GOT3 (cell line): ENCODE measurements around the gene SLC47A2.
"Not testable (repeated sequence)": the region's sequence is repeated elsewhere in the genome, so short reads cannot be mapped to it uniquely, and the experiment has no call there.

ENCODE experiments used
- DNase-seq: peaks from one replicate; lab custom pipeline; 2025; ENCODE audit warnings: mixed read lengths; lab: John Stamatoyannopoulos, UW

The SLC47A2 gene

DNA sequence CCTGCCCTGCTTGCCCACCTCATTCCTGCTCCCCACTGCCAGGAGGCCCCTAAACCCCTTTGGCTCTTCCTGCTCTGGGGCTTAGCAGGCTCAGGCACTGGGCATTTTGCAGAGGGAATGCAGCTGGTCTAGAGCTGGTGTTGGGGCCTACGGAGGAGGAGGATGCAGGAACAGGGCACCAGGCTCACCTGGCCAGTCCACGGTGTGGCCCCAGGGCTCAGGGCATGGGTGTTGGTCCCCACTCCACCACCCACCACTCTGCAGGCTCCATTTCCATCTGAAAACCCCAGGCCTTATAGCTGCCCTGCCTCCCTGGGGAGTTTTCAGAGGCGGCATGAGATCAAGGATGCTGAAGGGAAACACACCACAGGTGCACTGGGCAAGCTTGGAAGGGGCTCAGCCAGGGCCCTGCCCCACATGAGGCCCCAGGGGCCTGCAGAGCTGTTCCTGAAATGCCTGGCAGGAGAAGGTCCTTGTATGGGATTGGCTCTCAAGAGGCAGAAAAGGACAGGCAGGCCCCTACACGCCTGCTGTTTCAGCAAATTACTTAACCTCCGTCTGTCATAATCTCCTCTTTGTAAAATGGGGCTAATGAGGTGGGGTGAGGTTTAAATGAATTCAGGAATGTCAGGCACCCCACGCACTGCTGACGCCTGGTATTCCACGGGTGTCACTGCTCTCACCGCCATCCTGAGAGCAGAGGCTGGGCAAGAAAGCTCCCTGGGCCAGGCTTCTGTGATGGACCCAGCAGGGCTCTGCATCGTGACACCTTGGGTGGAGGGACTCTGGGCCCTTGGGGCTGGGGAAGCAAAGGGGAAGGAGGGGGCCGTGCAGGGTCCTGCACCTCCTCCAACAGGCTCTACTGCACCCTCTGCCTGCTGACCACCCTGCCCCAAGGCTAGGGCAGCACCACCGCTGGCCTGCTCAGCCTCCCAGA is 9.3 kb downstream of the SLC47A2 start:
- DNase-seq: no peak

DNA sequence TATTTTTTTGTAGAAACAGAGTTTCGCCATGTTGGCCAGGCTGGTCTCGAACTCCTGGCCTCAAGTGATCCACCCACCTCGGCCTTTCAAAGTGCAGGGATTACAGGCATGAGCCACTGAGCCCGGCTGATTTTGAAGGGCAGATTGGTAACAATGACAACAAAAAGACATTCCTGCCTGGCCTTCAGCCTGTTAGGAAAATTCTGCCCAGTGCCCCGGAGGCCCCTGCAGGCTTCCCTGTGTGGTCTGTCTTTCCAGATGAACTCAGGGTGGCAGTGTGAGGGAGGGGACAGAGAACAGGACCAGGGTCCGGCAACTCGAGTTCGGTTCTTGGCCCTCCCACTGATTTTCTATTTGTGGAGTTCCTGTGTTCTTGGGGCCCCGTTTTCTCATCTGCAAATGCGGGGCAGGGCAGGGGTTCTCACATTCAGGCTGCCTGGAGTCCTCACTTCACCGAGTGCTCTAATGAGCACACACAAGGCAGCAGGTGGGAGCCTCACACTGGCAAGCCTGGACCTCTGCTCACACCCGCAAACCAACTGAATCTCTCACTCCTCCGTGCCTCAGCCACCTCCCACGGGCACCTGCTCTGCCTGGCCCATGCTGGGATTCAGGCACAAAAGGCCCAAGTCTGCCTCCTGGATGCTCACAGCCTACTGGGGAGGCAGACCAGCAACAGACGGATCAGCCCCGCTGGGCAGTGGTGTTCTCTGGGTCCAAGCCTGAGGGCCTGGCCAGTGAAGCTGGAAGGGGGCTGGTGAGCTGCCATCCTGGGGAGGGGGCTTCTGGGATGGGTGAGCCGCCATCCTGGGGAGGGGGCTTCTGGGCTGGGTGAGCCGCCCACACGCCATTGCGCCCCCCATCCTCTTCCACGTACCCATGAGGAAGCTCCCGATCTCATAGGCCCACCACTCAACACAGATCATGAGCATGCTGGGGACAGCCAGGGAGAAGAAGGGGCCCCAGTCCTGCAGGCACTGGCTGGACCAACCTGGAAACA is 10.3 kb downstream of the SLC47A2 start:
- no peak for DNase-seq

DNA sequence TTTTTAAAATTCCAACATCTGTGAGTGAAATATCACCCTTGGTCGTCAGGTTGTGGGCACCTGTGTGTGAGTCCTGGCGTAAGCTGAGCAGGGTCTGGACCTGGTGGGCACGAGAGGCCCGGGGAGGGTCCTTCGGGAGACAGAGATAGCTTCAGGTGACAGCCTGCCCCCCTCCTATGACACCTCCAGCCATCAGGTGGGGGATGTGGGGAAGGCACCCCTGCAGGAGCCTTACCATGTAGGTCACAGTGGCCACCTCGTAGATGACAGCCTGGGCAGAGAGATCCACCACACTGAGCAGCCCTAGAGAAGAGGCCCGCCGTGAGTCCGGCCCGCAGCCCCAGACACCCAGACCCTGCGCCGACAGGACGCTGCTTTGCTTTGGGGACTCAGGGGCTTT is 11.2 kb downstream of the SLC47A2 start:
- no peak for DNase-seq

DNA sequence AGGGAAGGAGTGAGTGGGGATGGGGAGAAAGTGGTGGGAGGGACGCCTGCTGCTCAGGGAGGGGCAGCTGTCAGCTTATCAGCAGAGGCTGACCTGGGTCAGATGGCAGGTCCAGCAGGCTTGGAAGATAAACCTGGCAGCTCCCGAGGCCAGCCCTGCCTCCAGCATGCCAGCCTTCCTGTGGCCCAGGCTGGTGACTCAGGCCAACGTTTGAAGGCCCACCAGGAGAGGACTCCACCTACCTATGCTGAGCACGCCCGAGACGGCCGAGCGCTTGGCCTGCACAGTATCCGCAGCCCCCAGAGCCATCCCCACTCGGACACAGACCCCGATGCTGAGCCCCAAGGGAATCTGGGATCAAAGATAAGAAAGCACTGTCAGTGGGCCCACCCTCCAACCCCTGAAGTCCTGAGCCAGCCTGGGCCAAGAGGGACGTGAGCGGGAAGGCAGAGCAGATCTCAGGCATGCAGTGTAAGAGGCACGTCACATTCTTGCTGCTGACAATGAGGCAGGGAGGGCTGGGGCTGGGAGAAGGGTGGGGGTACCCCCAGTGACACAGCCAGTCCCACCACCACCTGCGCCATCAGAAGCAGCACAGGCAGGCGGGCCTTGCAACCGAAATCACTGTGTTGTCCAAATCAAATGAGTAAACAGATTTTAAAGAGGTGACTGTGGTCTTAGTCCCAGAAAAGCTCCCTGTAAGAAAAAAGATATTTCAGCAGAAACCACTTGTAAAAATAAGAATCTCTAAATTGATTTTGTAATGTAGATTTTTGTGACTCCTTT is 12.4 kb downstream of the SLC47A2 start:
- DNase-seq: no peak

DNA sequence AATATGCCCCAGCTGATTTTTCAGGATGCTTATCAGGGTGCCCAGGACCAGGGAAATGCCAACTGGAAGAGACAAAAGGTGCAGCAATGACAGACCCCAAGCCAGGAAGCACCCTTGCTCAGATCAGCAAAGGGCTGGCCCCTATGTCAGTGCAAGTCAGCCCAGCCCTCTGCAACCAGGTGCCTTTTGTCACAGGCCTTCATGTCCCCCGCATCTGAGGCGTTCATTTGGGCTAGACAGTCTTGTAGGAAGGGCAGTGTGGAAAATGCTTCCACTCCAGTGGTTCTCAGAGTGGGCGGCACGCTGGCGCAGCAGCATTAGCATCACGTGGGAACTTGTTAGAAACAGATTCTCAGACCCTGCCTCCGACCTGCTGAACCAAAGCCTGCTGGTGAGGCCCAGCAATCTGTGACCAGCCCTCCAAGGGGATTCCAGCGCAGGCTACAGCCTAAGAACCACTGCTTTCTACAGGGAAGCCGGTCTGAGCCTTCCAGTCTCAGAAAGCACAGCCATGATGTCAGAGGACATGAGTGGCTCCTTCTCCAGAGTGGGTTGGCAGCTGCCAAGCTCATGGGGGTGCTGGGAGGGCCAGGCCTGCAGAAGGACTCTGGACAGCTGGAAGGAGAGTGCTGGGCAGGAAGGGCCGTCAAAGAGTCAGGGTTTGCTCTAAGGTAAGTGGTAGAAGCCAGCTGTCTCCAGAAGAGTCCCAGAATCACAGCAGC is 13.1 kb downstream of the SLC47A2 start:
- no peak for DNase-seq

DNA sequence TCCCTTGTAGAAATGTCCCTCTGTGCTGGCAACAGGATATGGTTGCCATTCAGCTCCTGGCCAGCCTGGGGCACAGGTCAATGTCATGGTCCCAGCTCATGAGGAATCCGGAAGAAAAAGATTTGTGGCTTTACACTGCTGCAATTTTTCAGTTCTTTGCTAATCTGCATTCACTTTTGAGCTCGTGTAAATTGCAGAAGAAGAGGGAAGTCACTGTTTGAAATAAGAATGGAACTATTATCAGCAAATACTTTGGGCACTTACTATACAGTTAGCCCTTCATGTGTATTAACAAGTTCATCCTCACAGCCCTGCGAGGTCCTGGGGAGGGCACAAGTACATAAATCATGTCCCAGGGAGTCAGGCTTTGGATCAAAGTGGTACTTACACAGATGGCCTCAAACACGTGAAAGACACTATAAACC is 14.2 kb downstream of the SLC47A2 start:
- no peak for DNase-seq

DNA sequence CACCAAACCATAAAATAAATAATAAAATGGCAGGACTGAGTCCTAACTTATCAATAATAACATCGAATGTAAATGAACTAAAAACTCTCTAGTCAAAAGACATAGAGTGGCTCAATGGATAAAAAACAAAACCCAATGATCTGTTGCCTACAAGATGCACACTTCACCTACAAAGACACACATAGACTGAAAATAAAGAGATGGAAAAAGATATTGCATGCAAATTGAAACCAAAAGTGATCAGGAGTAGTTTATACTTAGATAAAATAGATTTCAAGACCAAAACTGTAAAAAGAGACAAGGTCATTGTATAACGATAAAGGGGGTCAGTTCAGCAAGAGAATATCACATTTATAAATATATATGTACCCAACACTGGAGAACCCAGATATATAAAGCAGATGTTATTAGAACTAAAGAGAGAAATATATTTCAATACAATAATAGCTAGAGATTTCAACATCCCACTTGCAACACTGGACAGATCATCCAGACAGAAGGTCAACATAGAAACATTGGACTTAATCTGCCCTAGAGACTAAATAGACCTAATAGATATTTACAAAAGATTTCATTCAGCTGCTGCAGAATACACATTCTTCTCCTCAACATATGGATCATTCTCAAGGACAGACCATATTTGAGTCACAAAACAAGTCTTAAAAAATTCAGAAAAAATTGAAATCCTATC is 29.8 kb downstream of the SLC47A2 start:
- no peak for DNase-seq

DNA sequence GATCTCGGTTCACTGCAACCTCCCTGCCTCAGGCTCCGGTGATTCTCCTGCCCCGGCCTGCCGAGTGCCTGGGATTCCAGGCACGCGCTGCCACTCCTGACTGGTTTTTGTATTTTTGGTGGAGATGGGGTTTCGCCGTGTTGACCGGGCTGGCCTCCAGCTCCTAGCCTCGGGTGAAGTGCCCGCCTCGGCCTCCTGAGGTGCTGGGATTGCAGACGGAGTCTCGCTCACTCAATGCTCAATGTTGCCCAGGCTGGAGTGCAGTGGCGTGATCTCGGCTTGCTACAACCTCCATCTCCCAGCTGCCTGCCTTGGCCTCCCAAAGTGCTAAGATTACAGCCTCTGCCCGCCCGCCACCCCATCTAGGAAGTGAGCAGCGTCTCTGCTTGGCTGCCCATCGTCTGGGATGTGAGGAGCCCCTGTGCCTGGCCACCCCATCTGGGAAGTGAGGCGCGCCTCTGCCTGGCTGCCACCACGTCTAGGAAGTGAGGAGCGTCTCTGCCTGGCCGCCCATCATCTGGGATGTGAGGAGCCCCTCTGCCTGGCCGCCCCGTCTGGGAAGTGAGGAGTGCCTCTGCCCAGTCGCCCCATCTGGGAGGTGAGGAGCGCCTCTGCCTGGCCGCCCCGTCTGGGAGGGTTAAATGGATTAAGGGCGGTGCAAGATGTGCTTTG is 31.3 kb downstream of the SLC47A2 start:
- not testable (repeated sequence) for DNase-seq

DNA sequence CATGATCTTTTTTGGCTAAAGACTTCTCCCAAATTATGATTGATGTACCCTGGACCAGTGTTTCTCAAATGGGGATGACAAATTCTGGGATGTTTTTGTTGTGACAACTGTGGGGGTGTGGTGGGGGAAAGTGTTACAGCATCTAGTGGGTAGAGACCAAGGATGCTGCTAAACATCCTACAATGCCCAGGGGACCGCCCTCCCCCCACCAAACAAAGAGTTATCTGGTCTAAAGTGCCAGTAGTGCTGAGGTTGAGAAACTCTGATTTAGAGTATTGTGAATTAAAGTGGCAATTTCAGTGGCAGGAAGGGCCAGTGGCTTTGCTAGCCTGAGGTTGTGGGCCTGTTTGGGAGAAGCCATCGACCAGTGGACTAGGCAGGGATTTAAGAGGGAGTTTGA is 33.3 kb downstream of the SLC47A2 start:
- no peak for DNase-seq

DNA sequence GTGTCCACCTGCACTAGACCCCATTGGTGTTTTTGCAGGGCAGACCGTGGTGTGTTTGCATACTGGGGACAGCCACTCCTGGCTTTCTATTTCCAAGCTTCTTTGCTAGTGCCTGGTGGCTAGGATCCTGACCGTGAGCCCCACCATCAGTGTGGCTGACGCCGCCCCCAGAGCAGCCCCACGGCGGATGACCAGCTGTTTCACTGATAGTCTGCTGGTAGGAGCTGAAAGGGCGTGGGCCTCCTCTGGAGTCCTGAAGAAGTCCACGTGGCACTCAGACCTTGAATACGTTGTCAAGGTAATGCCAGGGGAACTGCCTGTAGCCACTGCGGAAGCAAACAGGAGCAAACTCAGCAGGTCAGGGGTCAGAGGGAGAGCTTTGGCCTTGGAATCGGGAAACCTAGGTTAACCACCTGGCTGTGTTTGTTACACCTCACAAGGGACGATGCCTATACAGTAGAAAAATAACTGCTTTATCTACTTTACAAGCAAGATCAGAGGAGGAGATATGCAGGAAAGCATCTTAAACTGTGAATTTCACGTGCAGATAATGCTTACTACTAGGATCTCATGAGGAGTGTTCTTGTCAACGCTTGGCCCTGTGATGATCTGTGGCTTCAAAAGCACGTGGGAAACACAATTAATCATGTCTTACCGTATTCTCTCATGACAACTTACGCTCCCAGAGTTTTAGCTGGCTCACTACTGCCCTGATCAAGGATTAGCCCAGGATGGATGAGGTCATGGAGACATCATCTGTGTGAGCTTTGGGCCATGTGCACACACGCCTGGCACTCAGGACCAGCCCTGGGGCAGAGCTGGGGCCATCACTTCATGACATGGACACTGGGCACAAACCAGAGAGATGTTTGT is 37.6 kb downstream of the SLC47A2 start:
- no peak for DNase-seq

DNA sequence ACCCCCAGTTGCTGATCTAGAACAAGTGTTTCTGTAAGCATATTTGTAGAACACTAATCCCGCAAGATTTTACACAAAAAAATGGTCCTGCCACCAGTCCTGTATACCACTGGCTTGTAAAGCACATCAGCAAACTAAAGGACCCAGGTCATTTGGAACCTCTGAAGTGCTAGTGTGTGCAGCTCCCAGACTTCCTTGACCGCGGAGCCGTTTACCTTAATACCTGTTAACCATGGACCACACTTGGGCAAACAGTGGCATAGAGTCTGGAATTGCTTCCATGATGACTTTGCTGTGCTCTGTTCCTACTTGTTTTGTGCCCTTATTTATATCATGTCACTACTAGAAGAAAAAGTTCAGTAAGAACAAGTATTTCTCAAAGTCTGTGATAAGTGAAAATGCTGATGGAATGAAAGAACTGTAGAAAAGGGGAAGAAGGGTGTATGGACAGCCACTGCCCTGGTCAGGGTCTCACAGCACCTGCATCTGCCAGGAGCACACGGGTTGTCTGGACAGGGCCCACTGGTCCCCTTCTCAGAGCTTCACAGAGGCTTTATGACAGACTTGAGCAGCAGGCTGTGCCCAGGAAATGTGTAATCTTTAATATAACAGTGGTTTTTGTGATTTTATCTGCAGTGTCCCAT is 38.5 kb downstream of the SLC47A2 start:
- DNase-seq: no peak

DNA sequence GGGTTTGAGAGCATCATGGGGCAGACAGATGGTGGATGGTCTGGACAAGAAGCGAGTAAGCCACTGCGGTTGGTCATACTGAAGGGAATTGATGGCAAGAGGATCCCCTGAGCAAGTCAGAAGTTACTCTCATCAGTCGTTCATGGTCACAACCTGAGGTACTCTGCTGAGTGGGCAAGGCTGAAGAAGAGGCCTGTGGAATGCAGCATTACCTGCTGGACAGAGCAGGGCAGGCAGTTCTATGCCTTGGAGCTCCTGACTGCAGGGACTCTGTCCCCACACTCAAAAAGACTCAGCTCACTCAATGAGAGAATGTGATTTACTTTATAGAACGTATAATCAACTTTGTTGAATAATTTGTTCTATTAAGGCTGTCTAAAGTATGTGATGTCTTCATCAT is 39.5 kb downstream of the SLC47A2 start:
- DNase-seq: no peak

DNA sequence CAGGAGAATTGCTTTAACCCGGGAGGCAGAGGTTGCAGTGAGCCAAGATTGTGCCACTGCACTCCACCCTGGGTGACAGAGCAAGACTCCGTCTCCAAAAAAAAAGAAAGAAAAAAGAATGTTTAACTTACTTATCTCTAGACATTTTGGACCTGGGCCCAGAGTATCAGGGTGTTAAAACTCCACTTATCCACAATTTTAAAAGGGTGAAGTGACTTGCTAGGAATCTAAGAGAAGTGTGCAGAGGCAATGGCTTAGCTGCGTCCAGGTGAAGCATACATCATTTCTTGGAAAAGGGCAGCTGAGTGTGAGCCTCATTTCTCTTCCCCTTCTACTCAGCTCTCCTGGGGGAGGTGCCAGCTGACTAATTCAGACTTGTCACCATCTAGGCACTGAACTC is 42.8 kb downstream of the SLC47A2 start:
- no peak for DNase-seq

DNA sequence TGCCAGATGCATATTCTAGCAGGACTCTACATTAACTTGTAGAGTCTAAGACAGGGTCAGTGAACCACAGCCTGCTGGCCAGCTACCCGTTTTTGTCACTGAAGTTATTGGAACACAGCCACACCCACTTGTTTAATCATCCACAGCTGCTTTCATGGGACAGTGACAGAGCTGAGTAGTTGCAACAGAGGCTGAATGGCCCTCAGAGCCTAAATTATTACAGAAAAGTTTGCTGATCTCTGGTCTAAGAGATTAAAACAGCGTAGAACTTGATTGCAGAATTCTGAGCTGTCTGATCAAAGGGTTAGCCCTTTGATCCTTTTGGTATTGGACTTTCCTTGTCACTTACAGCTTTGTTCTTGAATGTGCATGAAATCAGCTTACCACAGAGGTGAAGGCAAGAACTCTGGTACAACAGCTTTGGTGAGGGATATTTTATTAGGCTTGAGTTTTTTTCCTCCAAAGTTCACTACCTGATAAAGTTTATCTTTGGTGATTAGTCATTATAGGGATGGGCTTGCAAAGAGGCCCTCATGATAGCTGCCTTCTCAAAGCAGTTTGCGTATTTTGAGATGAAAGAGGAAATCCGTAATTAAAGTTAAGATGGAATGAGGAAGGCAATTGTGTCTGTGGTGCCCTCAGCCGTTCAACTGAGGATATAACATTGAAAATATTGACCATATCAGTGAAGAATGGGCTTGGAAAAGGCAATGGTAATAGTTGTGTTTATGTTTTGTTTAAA is 44.2 kb downstream of the SLC47A2 start:
- DNase-seq: no peak

DNA sequence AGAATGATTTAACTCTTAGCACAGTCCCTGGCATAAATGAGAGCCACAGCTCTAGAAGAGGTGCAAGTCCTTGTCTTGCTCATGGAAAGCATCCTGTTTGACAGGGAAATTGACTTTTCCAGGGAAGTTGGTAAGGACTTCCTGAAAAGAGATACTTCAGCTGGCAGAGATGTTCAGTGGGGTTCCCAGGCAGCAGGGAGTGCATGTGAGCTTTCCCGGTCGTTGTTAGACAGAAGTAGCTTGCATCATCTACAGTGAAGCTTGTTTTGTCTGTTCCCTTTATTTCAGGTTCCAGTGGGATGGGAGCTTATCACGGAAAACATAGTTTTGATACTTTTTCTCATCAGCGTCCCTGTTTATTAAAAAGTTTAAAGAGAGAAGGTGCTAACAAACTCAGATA is 45.0 kb downstream of the SLC47A2 start:
- DNase-seq: no peak

DNA sequence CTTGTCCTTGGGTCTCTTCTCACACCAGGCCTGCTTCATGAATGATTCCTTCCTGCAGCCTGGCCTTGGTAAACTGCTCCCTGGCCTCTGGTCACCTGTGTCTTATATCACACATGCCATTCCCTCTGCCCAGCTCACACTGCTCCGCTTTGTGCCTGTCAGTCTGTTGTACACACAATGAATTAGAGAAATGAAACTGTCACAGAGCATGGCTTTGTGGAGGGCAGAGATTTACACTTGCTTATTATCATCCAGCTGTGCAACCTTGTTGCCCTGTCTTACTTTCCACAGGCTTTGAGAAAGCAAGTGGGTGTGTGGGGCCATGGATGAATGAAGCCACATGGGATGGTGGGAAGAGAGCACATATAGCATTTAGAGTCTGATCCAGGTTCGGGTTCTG is 45.5 kb downstream of the SLC47A2 start:
- DNase-seq: no peak

DNA sequence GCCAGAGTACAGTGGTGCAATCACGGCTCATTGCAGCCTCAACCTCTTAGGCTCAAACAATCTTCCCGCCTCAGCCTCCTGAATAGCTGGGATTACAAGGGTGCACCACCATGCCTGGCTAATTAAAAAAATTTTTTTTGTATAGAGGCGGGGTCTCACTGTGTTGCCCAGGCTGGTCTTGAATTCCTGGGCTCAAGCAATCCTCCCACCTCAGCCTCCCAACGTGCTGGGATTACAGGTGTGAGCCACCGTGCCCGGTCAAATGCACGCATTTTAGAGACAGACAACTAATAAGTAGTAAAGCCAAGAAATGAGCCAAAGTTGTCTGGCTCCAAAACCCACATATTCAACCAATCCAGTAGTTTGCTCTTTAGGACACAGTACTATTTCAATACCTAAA is 46.7 kb downstream of the SLC47A2 start:
- DNase-seq: not testable (repeated sequence)

DNA sequence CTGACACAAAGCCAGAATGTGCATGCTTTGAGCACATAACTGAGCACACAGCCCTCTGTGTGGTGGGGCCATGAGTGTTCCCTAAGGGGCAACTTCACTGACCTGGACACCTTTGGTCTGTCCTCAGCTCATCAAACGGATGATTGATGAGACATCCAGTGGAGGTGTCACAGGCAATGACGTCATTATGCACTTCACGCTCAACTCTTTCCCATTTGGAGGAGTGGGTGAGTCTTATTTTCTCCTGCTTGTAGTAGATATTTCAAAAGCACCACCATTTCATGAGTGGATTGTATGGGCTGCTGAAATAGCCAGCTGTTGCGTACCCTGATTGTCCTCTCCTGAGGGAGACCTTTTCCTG is 51.6 kb downstream of the SLC47A2 start:
- DNase-seq: no peak
